Activated effector memory CD4-positive, alpha-beta T cell treated with anti-CD3 and anti-CD28 coated beads, Interleukin-2, amount 50 U/mL, for 16 hours (primary cell): ENCODE data around the gene MCTS1.
"Not testable (repeated sequence)": the region's sequence is repeated elsewhere in the genome, so short reads cannot be mapped to it uniquely, and the experiment has no call there.

Experiments
- DNase-seq: peaks from one replicate; pipeline ENCODE4 v3.0.0-alpha.2; 2020

The MCTS1 gene

DNA sequence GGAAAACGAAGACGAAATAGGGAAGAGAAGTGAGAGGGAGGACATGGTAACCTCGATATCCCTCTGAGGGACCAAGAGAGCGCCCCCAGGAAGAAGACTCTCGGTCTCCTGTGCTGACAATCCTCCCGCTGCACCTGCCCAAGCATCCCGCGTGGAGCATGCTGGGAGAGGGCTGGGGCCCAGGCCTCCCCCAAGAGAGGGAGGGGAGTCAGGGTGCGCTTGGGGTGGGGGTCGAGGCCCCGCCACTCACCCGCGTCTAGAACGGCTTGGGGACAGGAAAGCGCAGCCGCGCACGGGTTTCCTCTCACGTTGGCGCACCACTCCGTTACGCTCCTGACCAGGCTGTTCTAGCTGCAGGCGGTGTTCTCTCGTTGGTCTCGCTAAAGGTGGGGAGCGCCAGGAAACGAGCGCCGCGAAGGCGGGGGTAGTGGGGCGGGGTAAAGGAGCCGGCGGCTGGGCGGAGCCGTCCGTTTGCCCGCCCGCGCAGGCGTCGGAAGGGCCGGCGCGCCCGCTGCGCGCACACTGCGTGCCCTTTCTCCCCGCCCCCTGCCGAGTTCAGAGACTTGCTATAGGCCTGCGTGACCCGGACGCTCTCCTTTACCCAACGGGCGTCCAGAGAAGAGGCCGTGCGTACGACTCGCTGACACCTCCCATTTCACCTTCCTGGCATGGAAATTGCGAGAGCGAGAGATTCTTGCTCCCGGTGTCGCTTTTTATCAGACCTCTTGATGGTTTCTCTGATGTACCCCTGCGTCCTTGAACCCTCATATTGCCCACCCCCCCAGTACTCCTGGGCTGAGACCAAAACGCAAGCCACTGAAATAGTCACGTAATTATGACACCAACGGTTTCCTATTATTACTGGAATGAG, 26.0 kb downstream of the MCTS1 start, which contains the start of gene C1GALT1C1:
TSS of gene C1GALT1C1 (minus strand) at position 388 of the 871 bp plus-strand sequence. CDS start 2,888 bp downstream, outside the sequence.
- DNase-seq: peak; percentile 96

DNA sequence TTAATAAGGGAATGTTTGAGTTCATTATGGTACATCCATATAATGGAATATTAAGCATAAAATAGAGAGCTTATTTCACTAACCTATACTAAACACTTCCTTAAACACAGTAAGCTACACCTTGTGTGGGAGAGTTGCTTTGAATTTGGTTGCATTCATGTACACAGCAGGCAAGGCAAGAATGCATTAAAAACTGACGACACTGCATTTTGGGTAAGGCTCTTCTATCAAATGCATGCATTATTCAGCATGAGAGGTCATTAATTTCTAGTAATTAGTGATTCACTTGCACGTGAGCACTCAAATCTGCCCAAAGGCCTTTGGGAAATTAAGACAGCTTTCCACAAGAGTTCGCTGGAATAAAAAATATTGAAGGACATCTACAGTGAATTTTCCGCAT, 34.7 kb downstream of the MCTS1 start:
- no peak for DNase-seq

DNA sequence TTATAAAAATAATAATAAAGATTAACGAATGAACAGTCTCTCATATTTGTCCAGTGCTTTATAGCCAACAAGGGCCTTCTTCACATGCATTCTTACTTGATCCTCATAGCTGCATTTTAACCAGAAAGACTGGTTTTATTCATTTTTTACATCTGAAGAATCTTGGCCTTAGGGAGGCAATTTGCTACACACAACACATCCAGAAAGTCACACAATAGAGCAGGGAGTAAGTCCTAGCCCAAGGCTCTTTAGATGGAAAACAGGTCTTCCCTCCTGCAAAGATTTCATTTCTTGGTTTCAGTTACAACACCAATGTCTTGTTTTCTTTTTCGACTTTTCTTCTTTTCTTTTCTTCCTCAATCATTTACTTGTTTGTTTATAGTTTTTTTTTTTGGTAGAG, 39.0 kb downstream of the MCTS1 start:
- DNase-seq: no peak

DNA sequence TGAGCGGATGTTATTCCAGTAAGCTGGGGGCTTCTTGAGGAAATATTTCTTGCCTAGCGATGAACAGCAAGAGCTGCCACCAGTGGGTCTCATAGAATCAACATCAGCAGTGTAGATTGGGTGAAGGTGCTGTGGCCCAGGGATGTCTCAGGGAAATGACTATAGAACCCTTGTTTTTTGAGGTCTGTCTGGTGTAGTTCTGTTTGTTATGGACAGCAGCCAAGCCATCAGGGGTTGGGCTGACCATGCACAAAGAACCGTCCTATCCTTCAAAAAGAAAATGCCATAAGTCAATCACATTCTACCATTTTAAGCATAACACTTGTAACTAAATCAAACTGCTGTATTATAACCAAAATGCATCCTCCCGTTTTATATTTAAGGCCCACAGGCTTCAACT, 43.2 kb downstream of the MCTS1 start:
- DNase-seq: no peak

DNA sequence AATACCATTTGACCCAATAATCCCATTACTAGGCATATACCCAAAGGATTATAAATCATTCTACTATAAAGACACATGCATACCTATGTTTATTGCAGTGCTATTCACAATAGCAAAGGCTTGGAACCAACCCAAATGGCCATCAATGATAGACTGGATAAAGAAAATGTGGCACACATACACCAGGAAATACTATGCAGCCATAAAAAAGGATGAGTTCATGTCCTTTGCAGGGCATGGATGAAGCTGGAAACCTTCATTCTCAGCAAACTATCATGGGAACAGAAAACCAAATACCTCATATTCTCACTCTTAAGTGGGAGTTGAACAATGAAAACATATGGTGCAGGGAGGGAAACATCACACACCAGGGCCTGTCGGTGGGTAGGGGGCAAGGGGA, 48.4 kb downstream of the MCTS1 start:
- DNase-seq: not testable (repeated sequence)

DNA sequence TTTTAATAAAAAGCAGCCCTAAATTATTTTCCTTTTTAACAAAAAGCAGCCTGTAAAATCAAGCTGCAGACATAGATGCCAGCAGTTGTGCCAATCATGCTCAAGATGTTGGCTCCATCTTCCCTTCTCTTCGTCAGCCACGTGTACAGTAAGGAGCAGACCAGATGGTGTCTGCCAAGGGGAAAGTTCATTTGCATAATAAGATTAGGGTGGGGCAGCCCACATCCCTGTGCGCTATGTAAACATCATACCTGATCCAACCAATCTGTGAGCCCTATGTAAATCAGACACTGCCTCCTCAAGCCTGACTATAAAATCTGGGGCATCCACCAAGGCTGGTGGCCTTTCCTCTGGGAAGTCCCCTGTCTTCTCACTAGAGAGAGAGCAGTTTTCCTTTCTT, 49.1 kb downstream of the MCTS1 start:
- DNase-seq: no peak

DNA sequence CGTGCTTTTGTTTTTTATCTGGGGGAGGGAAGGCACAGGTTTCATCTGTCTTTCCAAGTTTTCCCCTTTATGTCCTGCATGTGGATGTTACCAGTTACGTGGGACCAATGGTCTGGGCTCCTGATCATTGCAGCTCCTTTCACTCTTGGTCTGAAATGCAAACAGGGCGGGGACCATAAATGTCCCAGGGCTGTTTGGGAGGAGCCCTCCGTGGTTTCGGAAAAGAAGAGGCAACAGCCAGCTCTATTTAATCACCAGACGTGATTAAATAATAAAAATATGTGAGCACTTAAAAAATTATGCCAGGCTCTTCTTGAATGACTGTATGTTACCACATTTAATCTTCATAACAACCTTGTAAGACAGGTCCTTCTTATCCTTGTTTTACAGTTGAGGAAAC, 56.7 kb downstream of the MCTS1 start:
- no peak for DNase-seq
